Endothelial cell of umbilical vein (primary cell): ENCODE data around the gene MCOLN2.
"Not testable (repeated sequence)": the region's sequence is repeated elsewhere in the genome, so short reads cannot be mapped to it uniquely, and the experiment has no call there.

Experiments used
- CTCF ChIP-seq, 2 donors: IDR thresholded peaks; 1 replicate in 1 of 2; 2 replicates in 1 of 2; pipeline ENCODE4 v1.5.1; 2011; ENCODE audit warnings: low read length in 2 of 2, mild to moderate bottlenecking in 2 of 2, moderate library complexity in 2 of 2, control low read depth in 1 of 2, inconsistent platforms in 1 of 2, low read depth in 1 of 2; ENCODE audit not compliant: insufficient read depth in 1 of 2; ENCODE audit errors: extremely low read depth in 1 of 2
- EZH2 ChIP-seq: IDR thresholded peaks from 2 replicates; pipeline ENCODE4 v1.6.1; 2012; ENCODE audit warnings: borderline replicate concordance, low read depth, mild to moderate bottlenecking, moderate library complexity, low read length, inconsistent platforms; ENCODE audit not compliant: severe bottlenecking
- FOS ChIP-seq: IDR thresholded peaks from 2 replicates; pipeline ENCODE4 v1.6.1; 2011; ENCODE audit warnings: mild to moderate bottlenecking, low read length, moderate library complexity, borderline replicate concordance; ENCODE audit not compliant: insufficient read depth
- GATA2 ChIP-seq: IDR thresholded peaks from 2 replicates; pipeline ENCODE4 v1.7.0; 2011; ENCODE audit warnings: low read depth, mild to moderate bottlenecking, moderate library complexity, mixed read lengths, low read length; ENCODE audit not compliant: insufficient read length, insufficient read depth
- JUN ChIP-seq: IDR thresholded peaks from 2 replicates; pipeline ENCODE4 v1.6.1; 2011; ENCODE audit warnings: borderline replicate concordance, low read depth; ENCODE audit not compliant: insufficient read length, insufficient read depth
- MAX ChIP-seq: IDR thresholded peaks from 2 replicates; pipeline ENCODE4 v1.6.1; 2011; ENCODE audit not compliant: insufficient read depth, insufficient read length
- MYC ChIP-seq: IDR thresholded peaks from one replicate; pipeline ENCODE4 v1.6.1; 2011; ENCODE audit warnings: mild to moderate bottlenecking, low read depth, low read length
- POLR2A ChIP-seq: IDR thresholded peaks from 2 replicates; pipeline ENCODE4 v1.6.1; 2012; ENCODE audit warnings: low read depth, mild to moderate bottlenecking, control low read depth, low read length
- POLR2AphosphoS5 ChIP-seq: IDR thresholded peaks from 2 replicates; pipeline ENCODE4 v1.6.1; 2012; ENCODE audit warnings: low read depth, mild to moderate bottlenecking, control low read depth, low read length, moderate library complexity; ENCODE audit not compliant: insufficient read depth

- not testable (repeated sequence) for TF ChIP-seq POLR2A; CTCF (IDR thresholded peaks at IDR 0.05; ENCODE audit: extremely low read depth in 1 of 2, insufficient read depth in 1 of 2, low read depth in 1 of 2, low read length in 2 of 2); POLR2AphosphoS5; EZH2; MAX; FOS; JUN; GATA2; MYC
These were observed 10.4 kb downstream of the MCOLN2 start for GRCh38 chr1:84986561-84986960.
